K562 (cell line): ENCODE results near the gene SCN4A. TPM values are rescaled to one million over a fixed set of nuclear protein-coding genes. Genes with fewer than 3 reads are reported as not detected.

Experiments used
- CLOCK ChIP-seq: fragments of 250-450 bp; sonication (Bioruptor Pico); IDR thresholded peaks from 2 replicates; pipeline ENCODE4 v1.4.0; 2020; ENCODE audit warnings: mild to moderate bottlenecking, moderate library complexity, borderline replicate concordance
- CXXC5 ChIP-seq: fragments of 250-450 bp; sonication (Bioruptor Pico); IDR thresholded peaks from 2 replicates; pipeline ENCODE4 v1.8.0; 2022; ENCODE audit warnings: inconsistent platforms, mild to moderate bottlenecking, moderate library complexity
- EP400 ChIP-seq: fragments of 450-650 bp; IDR thresholded peaks from 2 replicates; pipeline ENCODE4 v1.6.1; 2017; ENCODE audit warnings: antibody characterized with exemption, mild to moderate bottlenecking, moderate library complexity
- ESRRB ChIP-seq: fragments of 250-450 bp; sonication (Bioruptor Pico); IDR thresholded peaks from 2 replicates; pipeline ENCODE4 v1.5.0; 2020; ENCODE audit warnings: mild to moderate bottlenecking, moderate library complexity, borderline replicate concordance
- HCFC1 ChIP-seq: IDR thresholded peaks from 2 replicates; pipeline ENCODE4 v1.6.1; 2012; ENCODE audit warnings: low read depth, low read length, improper control_type of control experiment
- IFI16 ChIP-seq: fragments of 250-450 bp; sonication (Bioruptor Pico); IDR thresholded peaks from 2 replicates; pipeline ENCODE4 v2.1.2; 2022; ENCODE audit warnings: mild to moderate bottlenecking, inconsistent platforms
- KDM4B ChIP-seq, 2 experiments: fragments of 450-650 bp in 1 of 2; sonication (generic) in 1 of 2; IDR thresholded peaks; 2 replicates each; pipeline ENCODE4 v1.6.1; 2016 to 2017; ENCODE audit warnings: borderline replicate concordance in 2 of 2, antibody characterized with exemption in 1 of 2, low read depth in 1 of 2, mild to moderate bottlenecking in 1 of 2
- KLF10 ChIP-seq: fragments of 250-450 bp; sonication (Bioruptor Pico); IDR thresholded peaks from 2 replicates; pipeline ENCODE4 v1.6.1; 2021; ENCODE audit warnings: matching md5 sums
- MXI1 ChIP-seq: IDR thresholded peaks from 2 replicates; pipeline ENCODE4 v1.6.1; 2011; ENCODE audit warnings: low read depth, mild to moderate bottlenecking, improper control_type of control experiment, low read length
- POLR3G ChIP-seq: IDR thresholded peaks from 2 replicates; pipeline ENCODE4 v1.6.1; 2011; ENCODE audit not compliant: insufficient read length, insufficient replicate concordance; ENCODE audit errors: extremely low read depth
- PTBP1 ChIP-seq: fragments of 200-400 bp; formaldehyde crosslinking; IDR thresholded peaks from 2 replicates; pipeline ENCODE4 v1.6.1; 2017; ENCODE audit warnings: low read depth, low read length
- SIN3A ChIP-seq, 2 experiments: fragments of 150-350 bp in 1 of 2; IDR thresholded peaks; 2 replicates each; pipeline ENCODE4 v1.6.1; 2011 to 2016; ENCODE audit warnings: borderline replicate concordance in 2 of 2, low read depth in 2 of 2, low read length in 2 of 2, mild to moderate bottlenecking in 2 of 2, moderate library complexity in 2 of 2; ENCODE audit not compliant: control insufficient read depth in 1 of 2
- USF2 ChIP-seq: sonication (generic); formaldehyde crosslinking; IDR thresholded peaks from 2 replicates; pipeline ENCODE4 v1.5.0; 2020; ENCODE audit warnings: missing genetic modification reagents
- ZNF133 ChIP-seq: fragments of 250-450 bp; sonication (Bioruptor Pico); IDR thresholded peaks from 2 replicates; pipeline ENCODE4 v1.4.0; 2020; ENCODE audit warnings: mild to moderate bottlenecking
- ZNF3 ChIP-seq: fragments of 250-450 bp; sonication (Bioruptor Pico); IDR thresholded peaks from 2 replicates; pipeline ENCODE4 v1.5.0; 2021; ENCODE audit warnings: mild to moderate bottlenecking, moderate library complexity
- ZNF79 ChIP-seq: fragments of 250-450 bp; sonication (Bioruptor Pico); IDR thresholded peaks from 2 replicates; pipeline ENCODE4 v1.4.0; 2020; ENCODE audit warnings: low read depth, mild to moderate bottlenecking, moderate library complexity
- polyA plus RNA-seq, 8 experiments: library from polyadenylated mRNA; depleted of rRNA in 4 of 8; stranded (reverse) in 5 of 8; unstranded in 3 of 8; fragments of >200 nt; fragmentation: Nextera tagmentation in 2 of 8; fragmentation: Illumina TruSeq in 1 of 8; extraction: Ambion mirVana in 2 of 8; extraction: Trizol in 1 of 8; gene quantifications; 2 replicates each; pipeline versions ENCODE4 v1.2.1 to v1.2.3, GENCODE V29; 2011 to 2014; ENCODE audit warnings: inconsistent platforms in 1 of 8, missing spikeins in 1 of 8
- total RNA-seq, 7 experiments: library from RNA; depleted of rRNA in 6 of 7; stranded (reverse); fragments of >200 nt in 6 of 7; fragmentation: Illumina TruSeq in 2 of 7; extraction: Trizol in 2 of 7; gene quantifications; 2 replicates each; pipeline versions ENCODE4 v1.2.1 to v1.2.3, GENCODE V29; 2011 to 2021; ENCODE audit warnings: low replicate concordance in 1 of 7
- TF ChIP-seq, protein P1 (sequence below): sonication (generic); formaldehyde crosslinking; IDR thresholded peaks from 2 replicates; pipeline ENCODE4 v1.8.1; 2023; ENCODE audit warnings: mild to moderate bottlenecking, missing genetic modification reagents
- TF ChIP-seq, protein P2 (sequence below): fragments of 450-650 bp; formaldehyde crosslinking; IDR thresholded peaks from 2 replicates; pipeline ENCODE4 v1.4.0; 2020; ENCODE audit warnings: mild to moderate bottlenecking, moderate library complexity
- TF ChIP-seq, protein P3 (sequence below): fragments of 450-650 bp; formaldehyde crosslinking; IDR thresholded peaks from 2 replicates; pipeline ENCODE4 v1.4.0; 2022; ENCODE audit warnings: missing genetic modification characterization

The SCN4A gene
- total and polyA plus RNA-seq, 9 of the 15 experiments (the other 6 are each of a cell fraction or from before 2014, with no cell fraction given), result 0.29 to 2.6 (median 1.4) TPM

- TF ChIP-seq ESRRB (CRISPR knock-in tag) (no peak), HCFC1 (no peak), MXI1 (no peak), PTBP1 (no peak), CXXC5 (CRISPR knock-in tag) (peak; percentile 89), CLOCK (no peak), SIN3A (IDR thresholded peaks at IDR 0.05; ENCODE audit: borderline replicate concordance in 2 of 2, control insufficient read depth in 1 of 2, low read depth in 2 of 2, low read length in 2 of 2) (no peak; a peak in 1 of 4 replicates), USF2 (CRISPR knock-in tag) (peak; percentile 68), ZNF3 (CRISPR knock-in tag) (no peak), ZNF79 (no peak), ZNF133 (CRISPR knock-in tag) (no peak), IFI16 (no peak), EP400 (peak; percentile 91), KLF10 (CRISPR knock-in tag) (no peak), KDM4B (IDR thresholded peaks at IDR 0.05; ENCODE audit: borderline replicate concordance in 2 of 2, low read depth in 1 of 2) (peak in 1 of 2 experiments; percentile 44; a peak in 1 of 4 replicates), POLR3G (no peak)
- TF ChIP-seq, protein P1, sequence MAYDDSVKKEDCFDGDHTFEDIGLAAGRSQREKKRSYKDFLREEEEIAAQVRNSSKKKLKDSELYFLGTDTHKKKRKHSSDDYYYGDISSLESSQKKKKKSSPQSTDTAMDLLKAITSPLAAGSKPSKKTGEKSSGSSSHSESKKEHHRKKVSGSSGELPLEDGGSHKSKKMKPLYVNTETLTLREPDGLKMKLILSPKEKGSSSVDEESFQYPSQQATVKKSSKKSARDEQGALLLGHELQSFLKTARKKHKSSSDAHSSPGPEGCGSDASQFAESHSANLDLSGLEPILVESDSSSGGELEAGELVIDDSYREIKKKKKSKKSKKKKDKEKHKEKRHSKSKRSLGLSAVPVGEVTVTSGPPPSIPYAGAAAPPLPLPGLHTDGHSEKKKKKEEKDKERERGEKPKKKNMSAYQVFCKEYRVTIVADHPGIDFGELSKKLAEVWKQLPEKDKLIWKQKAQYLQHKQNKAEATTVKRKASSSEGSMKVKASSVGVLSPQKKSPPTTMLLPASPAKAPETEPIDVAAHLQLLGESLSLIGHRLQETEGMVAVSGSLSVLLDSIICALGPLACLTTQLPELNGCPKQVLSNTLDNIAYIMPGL, result no peak
- TF ChIP-seq, protein P2, sequence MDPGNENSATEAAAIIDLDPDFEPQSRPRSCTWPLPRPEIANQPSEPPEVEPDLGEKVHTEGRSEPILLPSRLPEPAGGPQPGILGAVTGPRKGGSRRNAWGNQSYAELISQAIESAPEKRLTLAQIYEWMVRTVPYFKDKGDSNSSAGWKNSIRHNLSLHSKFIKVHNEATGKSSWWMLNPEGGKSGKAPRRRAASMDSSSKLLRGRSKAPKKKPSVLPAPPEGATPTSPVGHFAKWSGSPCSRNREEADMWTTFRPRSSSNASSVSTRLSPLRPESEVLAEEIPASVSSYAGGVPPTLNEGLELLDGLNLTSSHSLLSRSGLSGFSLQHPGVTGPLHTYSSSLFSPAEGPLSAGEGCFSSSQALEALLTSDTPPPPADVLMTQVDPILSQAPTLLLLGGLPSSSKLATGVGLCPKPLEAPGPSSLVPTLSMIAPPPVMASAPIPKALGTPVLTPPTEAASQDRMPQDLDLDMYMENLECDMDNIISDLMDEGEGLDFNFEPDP (CRISPR knock-in tag), result no peak
- TF ChIP-seq, protein P3, sequence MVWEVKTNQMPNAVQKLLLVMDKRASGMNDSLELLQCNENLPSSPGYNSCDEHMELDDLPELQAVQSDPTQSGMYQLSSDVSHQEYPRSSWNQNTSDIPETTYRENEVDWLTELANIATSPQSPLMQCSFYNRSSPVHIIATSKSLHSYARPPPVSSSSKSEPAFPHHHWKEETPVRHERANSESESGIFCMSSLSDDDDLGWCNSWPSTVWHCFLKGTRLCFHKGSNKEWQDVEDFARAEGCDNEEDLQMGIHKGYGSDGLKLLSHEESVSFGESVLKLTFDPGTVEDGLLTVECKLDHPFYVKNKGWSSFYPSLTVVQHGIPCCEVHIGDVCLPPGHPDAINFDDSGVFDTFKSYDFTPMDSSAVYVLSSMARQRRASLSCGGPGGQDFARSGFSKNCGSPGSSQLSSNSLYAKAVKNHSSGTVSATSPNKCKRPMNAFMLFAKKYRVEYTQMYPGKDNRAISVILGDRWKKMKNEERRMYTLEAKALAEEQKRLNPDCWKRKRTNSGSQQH, result no peak
Observed at GRCh38 chr17:64006361-64007088, 33.8 kb upstream of the SCN4A start (continued).
